K562 (cell line): ENCODE measurements around the gene RAB7A. TPM values are rescaled to one million over a fixed set of nuclear protein-coding genes. Genes with fewer than 3 reads are reported as not detected.

ENCODE experiments used
- ATAC-seq: fragments of 200-7000 bp; cut with Tn5 transposase; 3 replicates; pipeline ENCODE4 v1.9.1; 2020; ENCODE audit warnings: moderate library complexity
- BruUV-seq: library from RNA; stranded (reverse); fragments of 400-500 nt; replicated peaks from 2 replicates; lab custom pipeline; 2021; lab: Mats Ljungman, UMichigan
- CTCF ChIA-PET: fragments of 300-600 bp; formaldehyde crosslinking; extraction: SDS; loops from one replicate; lab custom pipeline; 2021; ENCODE audit warnings: low intra/inter-chr PET ratio; lab: Yijun Ruan, JAX
- POLR2A ChIA-PET: fragments of 300-600, 350-650 bp; sonication (Branson Sonifier 250); formaldehyde crosslinking; extraction: SDS; loops from one replicate; lab custom pipeline; 2021; ENCODE audit warnings: antibody characterized with exemption, inconsistent platforms; lab: Yijun Ruan, JAX
- DNase-seq, 4 experiments: peaks; one replicate each; pipeline versions ENCODE4 v3.0.0 to v3.0.0-alpha.2; 2011 to 2018; ENCODE audit warnings: low spot score in 3 of 4, mixed read lengths in 3 of 4; ENCODE audit errors: extremely low read depth in 1 of 4
- FAIRE-seq: peaks from 2 replicates; lab custom pipeline; 2011; peaks lifted over from hg19 to GRCh38; lab: Jason Lieb, UNC
- H2AFZ ChIP-seq: 2 replicates; pipeline ENCODE4 v1.6.0; 2011; ENCODE audit warnings: low read depth, low read length, control low read depth, inconsistent platforms
- H3K27ac ChIP-seq: fragments of 200-600 bp; 3 replicates; pipeline ENCODE4 v1.8.0; 2011; ENCODE audit warnings: low read depth, mild to moderate bottlenecking, control low read depth, inconsistent platforms, low read length, moderate library complexity, mixed read lengths; ENCODE audit errors: extremely low read depth
- H3K27me3 ChIP-seq, 2 experiments: fragments of 300-600 bp in 1 of 2; 2 replicates in 1 of 2; 3 replicates in 1 of 2; pipeline versions ENCODE4 v1.6.0 to v1.8.0; 2011; ENCODE audit warnings: inconsistent platforms in 2 of 2, low read length in 2 of 2, mild to moderate bottlenecking in 1 of 2, mixed read lengths in 1 of 2, moderate library complexity in 1 of 2; ENCODE audit not compliant: control insufficient read depth in 2 of 2, insufficient read depth in 2 of 2
- H3K36me3 ChIP-seq: fragments of 300-600 bp; 3 replicates; pipeline ENCODE4 v1.8.0; 2011; ENCODE audit warnings: mild to moderate bottlenecking, low read length, inconsistent platforms; ENCODE audit not compliant: control insufficient read depth, insufficient read depth
- H3K4me1 ChIP-seq, 2 experiments: fragments of 200-600 bp in 1 of 2; replicated peaks in 1 of 2; 2 replicates in 1 of 2; 3 replicates in 1 of 2; pipeline versions ENCODE4 v1.5.1 to v1.8.0; 2011; ENCODE audit warnings: inconsistent platforms in 2 of 2, low read length in 2 of 2, mild to moderate bottlenecking in 1 of 2, mixed read lengths in 1 of 2, moderate library complexity in 1 of 2; ENCODE audit not compliant: control insufficient read depth in 2 of 2, insufficient read depth in 2 of 2
- H3K4me2 ChIP-seq: 2 replicates; pipeline ENCODE4 v1.6.1; 2011; ENCODE audit warnings: low read length, control low read depth, inconsistent platforms, mixed read lengths; ENCODE audit not compliant: insufficient read depth
- H3K4me3 ChIP-seq: fragments of 200-600 bp; sonication (generic), shearing (Covaris generic); 2 replicates; pipeline ENCODE4 v1.5.1; 2016; ENCODE audit warnings: control low read depth, inconsistent platforms
- H3K79me2 ChIP-seq: fragments of 200-600 bp; 3 replicates; pipeline ENCODE4 v1.8.0; 2011; ENCODE audit warnings: low read length, inconsistent platforms; ENCODE audit not compliant: control insufficient read depth, insufficient read depth
- H3K9ac ChIP-seq, 2 experiments: 2 replicates each; pipeline versions ENCODE4 v1.6.0 to v1.6.1; 2011; ENCODE audit warnings: low read depth in 2 of 2, low read length in 2 of 2, control low read depth in 1 of 2, inconsistent platforms in 1 of 2, mild to moderate bottlenecking in 1 of 2, mixed read lengths in 1 of 2; ENCODE audit not compliant: insufficient read depth in 1 of 2
- H3K9me1 ChIP-seq: one replicate; pipeline ENCODE4 v1.6.0; 2011; ENCODE audit warnings: inconsistent platforms, mild to moderate bottlenecking, low read length, moderate library complexity; ENCODE audit not compliant: control insufficient read depth, insufficient read depth
- H3K9me3 ChIP-seq: replicated peaks from 2 replicates; pipeline ENCODE4 v1.5.1; 2011; ENCODE audit warnings: low read depth, low read length, inconsistent platforms; ENCODE audit not compliant: control insufficient read depth, insufficient read depth
- H4K20me1 ChIP-seq: replicated peaks from 2 replicates; pipeline ENCODE4 v1.6.1; 2011; ENCODE audit warnings: low read length, inconsistent platforms, mixed read lengths; ENCODE audit not compliant: control insufficient read depth, insufficient read depth
- ASH1L ChIP-seq: fragments of 450-650 bp; IDR thresholded peaks from 2 replicates; pipeline ENCODE4 v1.6.1; 2018; ENCODE audit warnings: borderline replicate concordance, mild to moderate bottlenecking, low read depth; ENCODE audit not compliant: partially characterized antibody
- BHLHE40 ChIP-seq: IDR thresholded peaks from 2 replicates; pipeline ENCODE4 v1.6.1; 2011; ENCODE audit warnings: low read length, improper control_type of control experiment
- CSDE1 ChIP-seq, 2 experiments: fragments of 450-650 bp; IDR thresholded peaks; 2 replicates each; pipeline ENCODE4 v1.6.1; 2016; ENCODE audit warnings: mild to moderate bottlenecking in 1 of 2
- HBP1 ChIP-seq: fragments of 450-650 bp; formaldehyde crosslinking; IDR thresholded peaks from 2 replicates; pipeline ENCODE4 v1.4.0; 2022; ENCODE audit warnings: missing genetic modification characterization
- NFRKB ChIP-seq: fragments of 450-650 bp; IDR thresholded peaks from 2 replicates; pipeline ENCODE4 v1.6.1; 2016; ENCODE audit warnings: low read depth
- PTBP1 ChIP-seq: fragments of 200-400 bp; formaldehyde crosslinking; IDR thresholded peaks from 2 replicates; pipeline ENCODE4 v1.6.1; 2017; ENCODE audit warnings: low read depth, low read length
- RBM39 ChIP-seq: fragments of 200-400 bp; formaldehyde crosslinking; optimal IDR thresholded peaks from 2 replicates; pipeline ENCODE3; 2018; ENCODE audit warnings: low read depth, low read length
- SIX5 ChIP-seq, 2 experiments: IDR thresholded peaks; 2 replicates each; pipeline ENCODE4 v1.6.1; 2011; ENCODE audit warnings: low read length in 2 of 2, borderline replicate concordance in 1 of 2, low read depth in 1 of 2, mild to moderate bottlenecking in 1 of 2, moderate library complexity in 1 of 2; ENCODE audit not compliant: insufficient read depth in 1 of 2
- SRF ChIP-seq, 2 experiments: fragments of 250-450, 450-650 bp in 1 of 2; sonication (Bioruptor Pico) in 1 of 2; sonication (generic) in 1 of 2; formaldehyde crosslinking; IDR thresholded peaks; 2 replicates each; pipeline versions ENCODE4 v1.5.0 to v1.5.1; 2020 to 2022; ENCODE audit warnings: mild to moderate bottlenecking in 1 of 2, missing genetic modification reagents in 1 of 2
- TAF1 ChIP-seq: IDR thresholded peaks from 2 replicates; pipeline ENCODE4 v1.6.1; 2011; ENCODE audit warnings: mild to moderate bottlenecking, low read length, moderate library complexity; ENCODE audit not compliant: insufficient read depth, control insufficient read depth, severe bottlenecking; ENCODE audit errors: extremely low read depth
- TEAD1 ChIP-seq, 2 experiments: fragments of 450-650 bp in 1 of 2; sonication (generic) in 1 of 2; formaldehyde crosslinking; IDR thresholded peaks; 2 replicates each; pipeline versions ENCODE4 v1.4.0 to v1.8.0; 2020 to 2022; ENCODE audit warnings: mild to moderate bottlenecking in 2 of 2, missing genetic modification reagents in 1 of 2
- ZBTB8A ChIP-seq: fragments of 450-650 bp; IDR thresholded peaks from 2 replicates; pipeline ENCODE4 v1.6.1; 2018; ENCODE audit warnings: mild to moderate bottlenecking, moderate library complexity; ENCODE audit not compliant: partially characterized antibody
- ZNF165 ChIP-seq: fragments of 250-450 bp; sonication (Bioruptor Pico); IDR thresholded peaks from 2 replicates; pipeline ENCODE4 v1.4.0; 2020; ENCODE audit warnings: borderline replicate concordance
- ZNF175 ChIP-seq: fragments of 200-800 bp; sonication (Bioruptor generic); IDR thresholded peaks from 2 replicates; pipeline ENCODE4 v1.6.1; 2016; ENCODE audit warnings: low read depth, mild to moderate bottlenecking, missing genetic modification characterization, missing compliant biosample characterization
- ZNF197 ChIP-seq: fragments of 200-800 bp; sonication (Bioruptor generic); IDR thresholded peaks from 2 replicates; pipeline ENCODE4 v1.6.1; 2016; ENCODE audit warnings: low read depth, missing genetic modification characterization, missing compliant biosample characterization
- ZNF347 ChIP-seq: fragments of 450-650 bp; formaldehyde crosslinking; IDR thresholded peaks from 2 replicates; pipeline ENCODE4 v1.4.0; 2020; ENCODE audit warnings: low read depth, mild to moderate bottlenecking, moderate library complexity
- WGBS: fragments of 100-300 bp; shearing (Covaris generic); methylation state at CpG from one replicate; pipeline ENCODE4 v1.1.6; 2016; ENCODE audit warnings: low coverage, mixed read lengths; ENCODE audit not compliant: insufficient coverage; ENCODE audit errors: missing lambda C conversion rate; 5-methylcytosine and 5-hydroxymethylcytosine counted together
- in situ Hi-C: fragments of 300-500 bp; cut with MboI; formaldehyde crosslinking; loops from 4 replicates; pipeline ENCODE4 v1.15.0; 2018; ENCODE audit warnings: inconsistent platforms, mixed read lengths
- intact Hi-C: fragments of 100-400 bp; cut with micrococcal nuclease; formaldehyde crosslinking; loops from 2 replicates; pipeline ENCODE4 v1.14.2; 2022
- polyA plus RNA-seq, 8 experiments: library from polyadenylated mRNA; depleted of rRNA in 4 of 8; stranded (reverse) in 5 of 8; unstranded in 3 of 8; fragments of >200 nt; fragmentation: Nextera tagmentation in 2 of 8; fragmentation: Illumina TruSeq in 1 of 8; extraction: Ambion mirVana in 2 of 8; extraction: Trizol in 1 of 8; gene quantifications; 2 replicates each; pipeline versions ENCODE4 v1.2.1 to v1.2.3, GENCODE V29; 2011 to 2014; ENCODE audit warnings: inconsistent platforms in 1 of 8, missing spikeins in 1 of 8
- total RNA-seq, 7 experiments: library from RNA; depleted of rRNA in 6 of 7; stranded (reverse); fragments of >200 nt in 6 of 7; fragmentation: Illumina TruSeq in 2 of 7; extraction: Trizol in 2 of 7; gene quantifications; 2 replicates each; pipeline versions ENCODE4 v1.2.1 to v1.2.3, GENCODE V29; 2011 to 2021; ENCODE audit warnings: low replicate concordance in 1 of 7
- TF ChIP-seq, protein P1 (sequence below): sonication (generic); IDR thresholded peaks from 2 replicates; pipeline ENCODE4 v1.6.1; 2016
- TF ChIP-seq, protein P2 (sequence below): fragments of 250-450 bp; sonication (Bioruptor Pico); IDR thresholded peaks from 2 replicates; pipeline ENCODE4 v1.5.0; 2021

The RAB7A gene
- total and polyA plus RNA-seq, 9 of the 15 experiments (the other 6 are each of a cell fraction or from before 2014, with no cell fraction given): 30.9 to 204 (median 72.8) TPM

GRCh38 chr3:128725547-128726022, 398 bp upstream of the RAB7A start:
- in situ Hi-C loops: no loop called here
- intact Hi-C loops: loop anchor here (1.0 kb wide), 1 partner anchor 44 kb away; no protein-coding TSS in a partner anchor
- ChIA-PET POLR2A (interaction anchor here (1.4 to 1.5 kb wide), 2 partner anchors 11 to 14 kb away, joined by 4 read pairs; no protein-coding TSS in a partner anchor), CTCF (no interaction called here)
- H3K4me1 ChIP-seq: peaks cover 25 to 33% of the 10 kb centered on the region in 2 experiments
- H3K36me3 ChIP-seq: peaks cover 18% of the 10 kb centered on the region; the same call in 1 of the 3 replicates
- H3K9me1 ChIP-seq: no peaks in the 10 kb centered on the region
- peak overlapping the region; percentile 96 for H3K4me2 ChIP-seq
- DNase-seq: no peak
- peak overlapping the region; percentile 97 for H2AFZ ChIP-seq
- peaks cover 33% of the 10 kb centered on the region for H4K20me1 ChIP-seq
- ATAC-seq: no peak; the same call in 2 of the 3 replicates
- peak overlapping the region; percentile 92 for H3K27ac ChIP-seq
- H3K4me3 ChIP-seq: peak overlapping the region; percentile 99
- H3K9me3 ChIP-seq: no peaks in the 10 kb centered on the region
- no peaks in the 10 kb centered on the region for H3K27me3 ChIP-seq
- peaks cover 51% of the 10 kb centered on the region for H3K79me2 ChIP-seq
- WGBS: 8% methylated on average over 7 of the region's 7 CpGs
- no peak for FAIRE-seq
- no TSS peak for BruUV-seq
- H3K9ac ChIP-seq: peak overlapping the region; percentile 3 to 91; a peak in 3 of 4 replicates
- TF ChIP-seq HBP1 (CRISPR knock-in tag) (no peak), NFRKB (peak; percentile 90), ASH1L (no peak), ZNF197 (peak; percentile 93; the same call in 1 of the 2 replicates), ZNF165 (CRISPR knock-in tag) (no peak), PTBP1 (no peak), BHLHE40 (no peak), SIX5 (IDR thresholded peaks at IDR 0.05; ENCODE audit: borderline replicate concordance in 1 of 2, insufficient read depth in 1 of 2, low read depth in 1 of 2, low read length in 2 of 2) (peak in 1 of 2 experiments; percentile 58; a peak in 3 of 4 replicates), TAF1 (no peak), RBM39 (no peak), ZNF347 (CRISPR knock-in tag) (no peak), CSDE1 (IDR thresholded peaks at IDR 0.05) (peak in 1 of 2 experiments; percentile 96; a peak in 2 of 4 replicates), ZBTB8A (no peak), ZNF175 (peak; percentile 84; the same call in 1 of the 2 replicates), SRF (CRISPR knock-in tag; IDR thresholded peaks at IDR 0.05) (peak in 1 of 2 experiments; percentile 33; a peak in 1 of 4 replicates), TEAD1 (CRISPR knock-in tag; IDR thresholded peaks at IDR 0.05) (peak in 1 of 2 experiments; percentile 82; a peak in 1 of 4 replicates)
- TF ChIP-seq, protein P1, sequence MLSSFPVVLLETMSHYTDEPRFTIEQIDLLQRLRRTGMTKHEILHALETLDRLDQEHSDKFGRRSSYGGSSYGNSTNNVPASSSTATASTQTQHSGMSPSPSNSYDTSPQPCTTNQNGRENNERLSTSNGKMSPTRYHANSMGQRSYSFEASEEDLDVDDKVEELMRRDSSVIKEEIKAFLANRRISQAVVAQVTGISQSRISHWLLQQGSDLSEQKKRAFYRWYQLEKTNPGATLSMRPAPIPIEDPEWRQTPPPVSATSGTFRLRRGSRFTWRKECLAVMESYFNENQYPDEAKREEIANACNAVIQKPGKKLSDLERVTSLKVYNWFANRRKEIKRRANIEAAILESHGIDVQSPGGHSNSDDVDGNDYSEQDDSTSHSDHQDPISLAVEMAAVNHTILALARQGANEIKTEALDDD: no peak
- TF ChIP-seq, protein P2, sequence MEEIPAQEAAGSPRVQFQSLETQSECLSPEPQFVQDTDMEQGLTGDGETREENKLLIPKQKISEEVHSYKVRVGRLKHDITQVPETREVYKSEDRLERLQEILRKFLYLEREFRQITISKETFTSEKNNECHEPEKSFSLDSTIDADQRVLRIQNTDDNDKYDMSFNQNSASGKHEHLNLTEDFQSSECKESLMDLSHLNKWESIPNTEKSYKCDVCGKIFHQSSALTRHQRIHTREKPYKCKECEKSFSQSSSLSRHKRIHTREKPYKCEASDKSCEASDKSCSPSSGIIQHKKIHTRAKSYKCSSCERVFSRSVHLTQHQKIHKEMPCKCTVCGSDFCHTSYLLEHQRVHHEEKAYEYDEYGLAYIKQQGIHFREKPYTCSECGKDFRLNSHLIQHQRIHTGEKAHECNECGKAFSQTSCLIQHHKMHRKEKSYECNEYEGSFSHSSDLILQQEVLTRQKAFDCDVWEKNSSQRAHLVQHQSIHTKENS: no peak
